Right kidney (tissue), 9 donors: Measurements from ENCODE around the gene SYCN.
"Not testable (repeated sequence)": the region's sequence is repeated elsewhere in the genome, so short reads cannot be mapped to it uniquely, and the experiment has no call there.

Source experiments
- DNase-seq: peaks from one replicate; pipeline ENCODE4 v3.0.0-alpha.2; 2016
- long read RNA-seq, 8 donors: transcript quantifications; one replicate each; lab custom pipeline, GENCODE V29; 2026

The SYCN gene, protein sequence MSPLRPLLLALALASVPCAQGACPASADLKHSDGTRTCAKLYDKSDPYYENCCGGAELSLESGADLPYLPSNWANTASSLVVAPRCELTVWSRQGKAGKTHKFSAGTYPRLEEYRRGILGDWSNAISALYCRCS
- long read RNA-seq, donor 1: 0 reads
- long read RNA-seq, donor 2: 0 reads
- long read RNA-seq, donor 3: 0 reads
- long read RNA-seq, donor 4: 0 reads
- long read RNA-seq, donor 5: 0 reads
- long read RNA-seq, donor 6: 0 reads
- long read RNA-seq, donor 7: 0 reads
- long read RNA-seq, donor 8: 0 reads

DNA sequence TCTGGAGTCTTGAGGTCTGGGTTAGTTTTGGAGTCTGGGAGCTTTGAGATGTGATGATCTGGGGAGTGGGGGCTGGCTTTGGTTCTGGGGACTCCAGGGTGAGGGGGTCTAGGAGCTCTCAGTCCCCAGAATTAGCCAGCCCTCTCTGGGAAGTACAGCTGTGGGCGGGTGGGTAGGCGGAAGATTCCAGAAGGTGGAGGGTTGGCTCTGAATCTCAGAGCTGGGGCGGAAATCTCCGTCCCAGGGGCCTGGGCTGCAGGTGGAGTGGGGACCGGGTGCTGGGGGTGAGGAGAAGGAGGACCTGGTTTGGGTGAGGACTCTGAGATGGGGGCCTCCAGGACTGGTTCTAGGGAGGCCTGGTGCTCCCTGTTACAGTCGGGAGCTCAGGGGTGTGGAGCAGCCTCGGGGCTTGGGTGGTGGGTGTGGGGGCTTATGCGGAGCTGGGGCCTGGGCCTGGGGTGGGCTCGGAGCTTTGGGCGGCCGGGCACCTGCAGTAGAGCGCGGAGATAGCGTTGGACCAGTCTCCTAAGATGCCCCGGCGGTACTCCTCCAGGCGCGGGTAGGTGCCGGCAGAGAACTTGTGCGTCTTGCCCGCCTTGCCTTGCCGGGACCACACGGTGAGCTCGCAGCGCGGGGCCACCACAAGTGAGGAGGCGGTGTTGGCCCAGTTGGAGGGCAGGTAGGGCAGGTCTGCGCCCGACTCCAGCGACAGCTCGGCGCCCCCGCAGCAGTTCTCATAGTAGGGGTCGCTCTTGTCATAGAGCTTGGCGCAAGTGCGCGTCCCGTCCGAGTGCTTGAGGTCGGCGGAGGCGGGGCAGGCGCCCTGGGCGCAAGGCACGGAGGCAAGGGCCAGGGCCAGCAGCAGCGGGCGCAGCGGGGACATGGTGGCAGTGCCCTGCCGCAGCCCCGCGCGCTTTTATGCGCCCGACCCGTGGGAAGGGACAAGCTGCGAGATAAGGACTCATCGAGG is at the start of gene SYCN:
SYCN (minus strand) TSS at position 892 of the 970 bp plus-strand sequence; CDS start at position 883, 9 bp downstream.
- no peak for DNase-seq

DNA sequence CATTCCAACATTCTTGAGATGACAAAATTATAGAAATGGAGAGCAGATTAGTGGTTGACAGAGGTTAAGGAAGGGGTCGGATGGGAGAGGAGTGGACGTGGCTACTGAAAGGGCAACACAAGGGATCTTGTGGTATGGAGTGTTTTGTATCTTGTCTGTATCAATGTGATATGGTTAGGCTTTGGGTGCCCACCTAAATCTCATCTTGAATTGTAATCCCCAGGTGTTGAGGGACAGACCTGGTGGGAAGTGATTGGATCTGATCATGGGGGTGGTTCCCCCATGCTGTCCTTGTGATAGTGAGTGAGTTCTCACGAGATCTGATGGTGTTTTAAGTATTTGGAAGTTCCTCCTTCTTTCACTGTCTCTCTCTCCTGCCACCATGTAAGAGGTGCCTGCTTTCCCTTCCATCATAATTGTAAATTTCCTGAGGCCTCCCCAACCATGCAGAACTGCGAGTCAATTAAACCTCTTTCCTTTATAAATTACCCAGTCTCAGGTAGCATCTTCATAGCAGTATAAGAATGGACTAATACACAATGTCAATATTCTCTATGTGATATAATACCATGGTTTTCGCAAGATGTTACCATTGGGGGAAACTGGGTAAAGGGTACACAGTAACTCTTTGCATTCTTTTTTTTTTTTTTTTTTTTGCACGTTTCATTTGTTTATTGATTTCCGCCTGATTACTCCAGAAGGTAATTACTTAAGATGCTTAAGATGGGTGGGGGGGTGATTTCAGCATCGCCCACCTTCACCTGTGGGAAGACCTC is 49.5 kb upstream of the SYCN start:
- no peak for DNase-seq

DNA sequence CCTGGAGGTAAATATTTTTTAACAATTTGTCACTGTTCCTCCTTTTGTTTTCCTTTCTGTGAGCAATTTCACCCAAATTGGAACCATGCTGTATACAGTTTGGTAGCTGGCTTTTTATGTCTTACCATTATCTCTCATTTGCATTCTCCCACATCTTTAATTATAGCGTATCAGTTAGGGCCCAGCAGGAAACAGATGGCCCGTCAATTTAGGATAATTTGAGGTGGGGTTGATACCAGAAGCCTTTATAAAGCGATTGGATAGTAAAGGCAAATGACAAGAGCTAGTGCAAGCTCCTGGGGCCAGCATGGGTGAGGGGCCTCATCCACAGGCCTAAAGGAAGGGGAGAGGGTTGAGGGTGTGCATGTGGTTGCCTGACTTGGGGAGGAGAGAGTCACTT is 48.4 kb upstream of the SYCN start:
- no peak for DNase-seq

DNA sequence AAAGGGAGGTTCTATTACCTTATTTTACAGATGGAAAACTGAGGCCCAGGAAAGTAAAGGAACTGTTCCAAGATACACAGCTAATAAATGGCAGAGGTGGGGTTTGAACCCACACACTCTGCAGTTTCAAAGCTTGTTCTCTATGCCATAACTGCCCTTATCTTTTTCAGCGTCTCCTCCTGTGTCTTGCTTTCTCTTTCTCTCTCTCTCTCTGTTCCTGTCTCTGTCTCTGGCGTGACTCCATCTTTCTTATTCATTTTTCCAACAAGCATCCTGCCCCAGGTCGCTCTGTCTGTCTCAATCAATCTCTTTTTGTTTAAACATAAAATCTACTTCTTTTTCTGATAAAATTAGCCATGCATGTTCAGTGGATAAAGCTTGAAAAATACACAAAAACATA is 47.8 kb upstream of the SYCN start:
- no peak for DNase-seq

DNA sequence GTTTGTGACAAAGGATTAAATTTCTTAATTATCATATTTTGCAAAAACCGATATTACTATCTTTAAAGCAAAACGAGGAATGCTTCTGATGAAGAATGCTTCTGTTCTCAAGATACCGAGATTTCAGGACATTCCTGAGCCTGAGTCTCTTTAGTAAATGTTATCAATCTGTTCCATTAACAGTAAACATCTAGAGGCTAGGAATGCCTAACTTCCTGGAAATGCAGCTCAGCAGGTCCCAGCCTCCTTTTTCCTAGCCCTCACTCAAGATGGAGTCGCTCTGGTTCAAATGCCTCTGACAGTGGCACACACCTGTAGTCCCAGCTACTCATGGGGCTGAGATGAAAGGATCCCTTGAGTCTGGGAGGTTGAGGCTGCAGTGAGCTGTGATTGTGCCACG is 47.0 kb upstream of the SYCN start:
- no peak for DNase-seq

DNA sequence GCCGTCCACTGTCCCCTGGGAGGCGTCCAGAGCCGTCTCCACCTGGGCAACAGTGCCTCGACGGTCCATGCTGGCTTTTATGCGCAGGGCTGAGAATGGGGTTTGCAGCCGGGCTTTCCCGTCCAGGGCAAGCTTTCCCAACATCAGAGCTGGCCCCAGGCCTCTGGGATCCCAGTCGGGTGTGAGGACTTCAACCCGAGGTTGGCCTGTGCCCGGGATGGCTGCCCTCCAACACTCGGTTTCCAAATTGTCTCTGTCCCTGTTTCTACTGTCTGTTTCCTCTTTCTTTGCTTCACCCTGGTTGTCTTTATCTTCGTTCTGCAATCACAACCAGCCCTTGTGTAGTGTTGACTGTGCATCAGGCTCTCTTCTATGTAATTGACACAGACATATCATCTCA is 44.7 kb upstream of the SYCN start, which contains the start of gene IFNL4:
IFNL4 (minus strand) TSS at position 51 of the 400 bp plus-strand sequence.
- DNase-seq: no peak

DNA sequence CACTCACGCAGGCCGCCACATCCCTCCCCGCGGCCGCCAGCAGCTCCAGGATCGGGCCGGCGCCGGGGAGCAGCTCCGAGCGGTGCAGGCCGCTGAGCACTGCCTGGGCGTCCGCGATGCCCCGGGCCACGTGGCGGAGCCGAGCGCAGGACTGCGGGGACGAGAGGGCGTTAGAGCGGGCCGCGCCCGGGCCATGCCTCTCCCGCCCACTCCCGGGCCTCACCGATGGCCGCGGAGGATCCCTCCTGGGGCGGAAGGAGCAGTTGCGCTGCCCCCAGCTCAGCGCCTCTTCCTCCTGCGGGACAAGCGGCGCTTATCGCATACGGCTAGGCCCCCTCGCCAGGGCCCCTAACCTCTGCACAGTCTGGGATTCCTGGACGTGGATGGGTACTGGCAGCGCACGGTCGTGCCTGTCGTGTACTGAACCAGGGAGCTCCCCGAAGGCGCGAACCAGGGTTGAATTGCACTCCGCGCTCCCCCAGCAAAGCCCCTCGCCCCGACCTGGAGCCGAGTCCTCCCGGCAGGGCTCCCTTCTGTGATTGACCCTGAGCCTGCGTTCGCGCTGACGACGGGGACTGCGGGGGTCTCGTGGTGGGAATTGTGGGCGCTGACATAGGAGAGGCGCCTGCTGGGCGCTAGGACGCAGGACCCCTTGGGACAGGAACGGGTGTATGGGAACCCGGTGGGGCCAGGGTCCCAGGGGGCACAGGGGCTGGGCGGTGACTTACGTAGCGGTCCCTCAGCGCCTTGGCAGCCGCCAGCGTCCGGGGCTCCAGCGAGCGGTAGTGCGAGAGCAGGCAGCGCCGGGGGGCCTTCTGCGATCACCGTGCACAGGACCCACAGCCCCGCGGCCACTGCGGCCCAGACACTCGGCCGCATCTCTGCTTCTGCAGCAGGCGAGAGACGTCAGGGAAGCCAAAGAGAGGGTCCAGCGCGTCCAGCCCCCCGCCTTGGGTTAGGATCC is 43.9 kb upstream of the SYCN start:
- peak; percentile 65 for DNase-seq

DNA sequence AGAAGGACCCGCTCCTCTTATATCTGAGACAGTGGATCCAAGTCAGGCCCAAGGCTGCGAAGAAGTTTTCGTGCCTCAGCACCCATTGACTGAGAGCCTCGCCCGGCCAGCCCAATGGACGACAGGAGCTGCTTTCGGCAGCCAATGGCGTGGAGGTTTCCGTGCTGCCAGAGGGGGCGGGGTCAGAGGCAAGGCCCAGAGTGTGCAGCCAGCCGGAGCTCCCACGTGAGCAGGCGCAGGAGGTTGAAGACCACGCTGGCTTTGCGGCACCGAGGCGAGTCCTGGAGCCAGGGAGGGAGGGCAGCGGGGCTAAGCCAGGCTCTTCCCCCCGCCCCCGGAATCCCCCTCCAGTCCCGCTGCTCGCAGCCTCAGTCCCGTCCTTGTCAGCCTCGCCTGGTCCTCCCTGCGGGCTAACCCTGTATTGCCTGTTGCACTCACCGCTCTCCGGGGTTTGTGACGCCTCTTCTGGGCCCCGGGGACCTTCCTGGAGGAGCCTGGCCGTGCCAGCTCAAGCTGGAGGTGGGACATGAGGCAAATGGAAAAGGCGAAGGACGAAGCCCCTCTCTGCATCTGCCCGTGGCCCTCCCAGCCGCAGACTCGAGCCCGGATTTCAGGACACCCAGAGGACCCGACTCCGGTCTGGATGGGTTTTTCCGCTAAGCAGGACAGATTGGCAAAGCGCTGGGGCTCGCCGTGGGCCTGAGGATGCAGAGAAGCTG is 43.0 kb upstream of the SYCN start:
- peak; percentile 29 for DNase-seq

DNA sequence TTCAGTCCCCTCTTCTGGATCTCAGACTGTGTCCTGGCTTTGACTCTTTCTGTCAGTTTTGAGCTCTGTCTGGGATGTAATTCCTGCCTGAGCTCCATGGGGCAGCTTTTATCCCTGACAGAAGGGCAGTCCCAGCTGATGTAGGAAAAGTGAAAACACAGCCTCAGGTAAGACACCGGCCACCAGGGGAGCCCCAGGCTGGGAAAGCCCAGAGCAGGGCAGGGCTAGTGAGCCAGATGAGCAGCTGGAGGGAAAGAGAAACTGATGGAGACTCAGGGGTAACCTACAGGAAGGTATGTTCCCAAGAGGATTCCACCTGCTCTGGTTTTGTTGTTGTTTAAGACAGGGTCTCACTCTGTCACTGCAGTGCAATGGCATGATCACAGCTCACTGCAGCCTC is 41.1 kb upstream of the SYCN start:
- not testable (repeated sequence) for DNase-seq

DNA sequence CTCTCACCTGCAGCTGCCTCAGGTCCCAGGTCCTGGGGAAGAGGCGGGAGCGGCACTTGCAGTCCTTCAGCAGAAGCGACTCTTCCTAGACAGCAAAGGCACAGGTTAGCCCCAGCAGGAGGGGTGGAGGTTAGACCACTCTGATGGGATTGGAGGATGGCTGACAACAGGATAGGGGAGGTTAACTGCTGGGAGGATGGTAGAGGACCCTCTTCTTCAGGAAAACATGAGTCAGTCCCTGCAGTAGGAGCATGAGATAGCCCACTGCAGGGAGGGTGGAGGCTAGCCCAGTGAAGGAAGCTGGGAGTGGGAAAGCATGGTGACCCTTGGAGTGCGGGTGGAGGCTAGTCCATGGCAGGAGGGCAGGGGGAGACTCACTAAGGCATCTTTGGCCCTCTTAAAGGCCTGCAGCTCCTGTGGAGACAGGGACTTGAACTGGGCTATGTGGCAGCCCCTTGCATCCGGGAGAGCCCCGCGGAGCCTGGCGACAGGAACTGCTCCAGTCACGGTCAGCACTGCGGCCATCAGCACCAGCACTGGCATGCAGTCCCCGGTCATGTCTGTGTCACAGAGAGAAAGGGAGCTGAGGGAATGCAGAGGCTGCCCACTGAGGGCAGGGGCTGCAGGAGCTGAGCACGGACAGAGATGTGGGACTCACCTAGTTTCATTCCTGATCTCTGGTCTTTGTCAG is 40.5 kb upstream of the SYCN start, which contains the start of gene IFNL3:
IFNL3 (minus strand) TSS at position 597 of the 691 bp plus-strand sequence; CDS start at position 558, 39 bp downstream.
- DNase-seq: not testable (repeated sequence)

DNA sequence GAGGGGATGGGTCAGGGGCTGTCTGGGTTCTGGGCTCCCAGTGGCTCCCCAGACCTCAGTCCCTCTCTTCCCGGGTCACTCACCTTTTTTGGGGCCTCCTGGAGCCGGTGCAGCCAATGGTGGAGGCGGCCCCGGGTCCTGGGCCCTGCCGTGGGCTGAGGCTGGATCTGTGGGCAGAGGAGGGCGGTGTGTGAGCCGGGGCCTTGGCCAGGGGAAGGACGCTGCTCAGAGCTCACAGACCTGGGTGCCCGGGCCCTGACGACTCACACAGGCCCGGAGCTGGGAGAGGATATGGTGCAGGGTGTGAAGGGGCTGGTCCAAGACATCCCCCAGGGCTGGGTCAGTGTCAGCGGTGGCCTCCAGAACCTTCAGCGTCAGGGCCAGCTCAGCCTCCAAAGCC is 39.7 kb upstream of the SYCN start:
- DNase-seq: not testable (repeated sequence)

DNA sequence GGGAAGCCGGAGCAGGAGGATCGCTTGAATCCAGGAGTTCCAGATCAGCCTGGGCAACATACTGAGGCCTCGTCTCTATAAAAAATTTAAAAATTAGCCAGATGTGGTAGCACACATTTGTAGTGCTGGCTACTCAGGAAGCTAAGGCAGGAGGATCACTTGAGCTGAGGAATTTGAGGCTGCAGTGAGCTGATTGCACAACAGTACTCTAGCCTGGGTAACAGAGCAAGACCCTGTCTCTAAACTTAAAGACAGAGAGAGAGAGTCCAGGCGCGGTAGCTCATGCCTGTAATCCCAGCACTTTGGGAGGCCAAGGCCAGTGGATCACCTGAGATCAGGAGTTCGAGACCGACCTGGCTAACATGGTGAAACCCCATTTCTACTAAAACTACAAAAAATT is 36.4 kb upstream of the SYCN start:
- DNase-seq: no peak

DNA sequence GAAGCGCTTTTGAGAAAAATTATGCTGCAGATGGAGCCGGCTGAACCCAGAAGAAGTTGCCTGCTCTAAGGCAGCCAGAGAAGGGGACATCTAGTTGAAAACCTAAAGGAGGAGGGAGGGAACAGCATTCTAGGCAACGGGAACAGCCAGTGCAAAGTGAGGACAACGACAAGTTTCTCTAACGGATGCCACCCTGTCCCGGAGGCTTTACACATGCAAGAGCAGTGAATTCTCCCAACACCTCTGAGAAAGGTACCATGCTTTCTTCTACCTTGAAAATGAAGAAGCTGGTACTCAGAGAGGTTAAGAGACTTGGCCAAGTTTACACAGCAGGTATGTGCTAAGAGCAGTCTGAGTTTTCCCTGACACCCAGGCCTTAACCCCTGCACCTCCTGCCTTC is 34.9 kb upstream of the SYCN start:
- no peak for DNase-seq

DNA sequence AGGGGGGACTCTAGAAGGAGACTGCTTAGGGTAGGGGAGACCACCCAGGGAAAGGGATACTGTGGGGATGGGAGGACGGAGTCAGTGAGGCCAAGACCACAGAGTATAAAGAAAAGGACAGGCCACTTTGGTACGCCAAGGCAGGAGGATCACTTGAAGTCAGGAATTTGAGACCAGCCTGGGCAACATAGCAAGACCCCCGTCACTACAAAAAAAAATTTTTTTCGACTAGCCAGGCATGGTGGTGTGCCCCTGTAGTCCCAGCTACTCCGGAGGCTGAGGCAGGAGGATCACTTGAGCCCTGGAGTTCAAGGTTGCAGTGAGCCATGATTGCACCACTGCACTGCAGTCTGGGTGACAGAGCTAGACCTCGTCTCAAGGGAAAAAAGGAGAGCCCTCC is 34.1 kb upstream of the SYCN start:
- no peak for DNase-seq

DNA sequence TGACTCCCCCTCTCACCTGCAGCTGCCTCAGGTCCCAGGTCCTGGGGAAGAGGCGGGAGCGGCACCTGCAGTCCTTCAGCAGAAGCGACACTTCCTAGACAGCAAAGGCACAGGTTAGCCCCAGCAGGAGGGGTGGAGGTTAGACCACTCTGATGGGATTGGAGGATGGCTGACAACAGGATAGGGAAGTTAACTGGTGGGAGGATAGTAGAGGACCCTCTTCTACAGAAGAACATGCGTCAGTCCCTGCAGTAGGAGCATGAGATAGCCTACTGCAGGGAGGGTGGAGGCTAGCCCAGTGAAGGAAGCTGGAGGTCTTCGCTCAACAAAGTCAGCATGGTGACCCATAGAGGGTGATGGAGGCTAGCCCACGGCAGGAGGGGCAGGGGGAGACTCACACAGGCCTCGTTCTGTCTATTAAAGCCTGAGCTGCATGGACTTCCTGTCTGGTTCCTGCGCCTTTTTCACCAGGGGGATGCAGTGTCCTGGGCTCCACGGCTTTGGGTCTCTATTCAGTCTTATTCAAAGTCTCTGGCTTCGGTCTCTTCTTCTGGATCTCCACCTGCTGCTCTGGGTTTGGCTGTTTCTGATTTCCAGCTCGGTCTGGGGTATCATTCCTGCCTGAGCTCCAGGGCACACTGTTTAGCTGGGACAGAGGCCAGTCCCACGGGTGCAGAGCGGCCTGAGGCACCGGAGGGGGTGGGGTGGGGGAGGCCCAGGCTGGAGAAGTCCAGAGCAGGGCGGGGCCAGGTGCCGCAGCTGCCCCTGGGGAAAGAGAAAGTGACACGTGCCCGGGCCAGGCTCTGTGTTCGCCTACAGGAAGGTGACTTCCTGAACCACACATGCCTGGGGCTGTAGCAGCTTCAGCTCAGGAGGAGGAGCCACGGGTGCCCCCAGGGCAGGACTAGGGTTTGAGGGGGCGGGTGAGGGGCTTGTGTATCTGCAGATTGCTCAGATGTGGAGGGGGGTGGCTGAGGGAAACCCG is 33.4 kb upstream of the SYCN start:
- no peak for DNase-seq

DNA sequence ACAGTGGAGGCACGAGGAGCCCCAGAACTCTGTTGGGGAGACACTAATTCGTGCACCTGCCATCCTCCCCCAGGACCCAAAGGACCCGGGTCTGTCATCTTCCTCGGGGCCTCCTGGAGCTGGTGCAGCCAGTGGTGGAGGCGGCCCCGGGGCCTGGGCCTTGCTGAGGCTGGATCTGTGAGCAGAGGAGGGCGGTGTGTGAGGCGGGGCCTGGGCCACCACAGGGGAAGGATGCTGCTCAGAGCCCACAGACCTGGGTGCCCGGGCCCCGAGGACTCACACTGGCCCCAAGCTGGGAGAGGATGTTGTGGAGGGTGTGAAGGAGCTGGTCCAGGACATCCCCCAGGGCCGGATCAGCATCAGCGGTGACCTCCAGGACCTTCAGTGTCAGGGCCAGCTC is 32.5 kb upstream of the SYCN start:
- DNase-seq: no peak

DNA sequence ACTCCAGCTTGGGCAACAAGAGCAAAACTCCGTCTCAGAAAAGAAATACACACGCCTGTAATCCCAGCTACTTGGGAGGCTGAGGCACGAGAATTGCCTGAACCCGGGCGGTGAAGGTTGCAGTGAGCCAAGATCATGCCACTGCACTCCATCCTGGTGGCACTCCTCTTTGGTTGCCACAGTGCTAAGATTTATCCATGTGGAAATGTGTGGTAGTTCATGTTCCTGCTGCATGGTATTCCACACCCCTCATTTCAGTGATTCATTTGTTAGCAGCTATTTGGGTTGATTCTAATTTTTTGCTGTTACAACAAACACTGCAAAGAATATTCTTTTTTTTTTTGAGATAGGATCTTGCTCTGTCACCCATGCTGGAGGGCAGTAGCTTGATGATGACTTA is 28.6 kb upstream of the SYCN start:
- DNase-seq: no peak

DNA sequence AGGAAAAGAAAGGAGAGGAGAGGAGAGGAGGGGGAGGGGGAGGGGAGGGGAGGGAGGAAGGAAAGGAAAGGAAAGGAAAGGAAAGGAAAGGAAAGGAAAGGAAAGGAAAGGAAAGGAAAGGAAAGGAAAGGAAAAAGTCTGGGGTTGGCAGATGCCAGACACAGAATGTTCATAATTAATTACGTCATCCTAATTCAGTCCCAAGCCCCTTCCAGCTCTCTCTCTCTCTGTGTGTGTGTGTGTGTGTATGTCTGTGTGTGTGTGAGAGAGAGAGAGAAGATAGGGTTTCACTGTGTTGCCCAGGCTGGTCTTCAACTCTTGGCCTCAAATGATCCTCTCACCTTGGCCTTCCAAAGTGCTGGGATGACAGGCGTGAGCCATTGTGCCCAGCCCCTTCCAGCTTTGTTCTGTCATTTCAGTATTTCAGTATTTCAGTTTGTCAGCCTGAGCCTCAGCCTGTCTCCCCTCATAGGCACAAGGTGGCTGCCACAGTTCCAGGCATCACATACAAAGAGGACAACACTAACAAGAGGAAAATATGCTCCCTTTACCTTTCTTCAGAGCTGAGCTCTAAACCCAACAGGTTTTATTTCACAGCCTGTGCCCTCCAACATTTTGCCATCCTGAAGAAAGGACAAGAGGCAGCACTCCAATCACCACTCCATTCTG is 26.2 kb upstream of the SYCN start:
- DNase-seq: no peak
